Fibroblast of lung (primary cell): ENCODE measurements around the gene FBXL13. TPM values are rescaled to one million over a fixed set of nuclear protein-coding genes. Genes with fewer than 3 reads are reported as not detected.

Source experiments
- DNase-seq, 2 donors: peaks; one replicate each; pipeline versions ENCODE4 v3.0.0 to v3.0.0-alpha.2; 2010; ENCODE audit warnings: low read depth in 2 of 2
- H2AFZ ChIP-seq: 2 replicates; pipeline ENCODE4 v1.5.1; 2012; ENCODE audit warnings: low read length, control low read depth, inconsistent platforms
- H3K27ac ChIP-seq: 2 replicates; pipeline ENCODE4 v1.5.1; 2011; ENCODE audit warnings: low read length, control low read depth; ENCODE audit not compliant: insufficient read depth
- H3K27me3 ChIP-seq: 2 replicates; pipeline ENCODE4 v1.5.1; 2011; ENCODE audit warnings: mild to moderate bottlenecking, low read length; ENCODE audit not compliant: control insufficient read depth, insufficient read depth
- H3K36me3 ChIP-seq: 2 replicates; pipeline ENCODE4 v1.5.1; 2011; ENCODE audit warnings: low read length; ENCODE audit not compliant: control insufficient read depth, insufficient read depth
- H3K4me1 ChIP-seq: 2 replicates; pipeline ENCODE4 v1.5.1; 2011; ENCODE audit warnings: low read length; ENCODE audit not compliant: control insufficient read depth, insufficient read depth; ENCODE audit errors: extremely low read depth
- H3K4me2 ChIP-seq: 2 replicates; pipeline ENCODE4 v1.5.1; 2011; ENCODE audit warnings: low read length, control low read depth; ENCODE audit not compliant: insufficient read depth; ENCODE audit errors: extremely low read depth
- H3K4me3 ChIP-seq, 4 experiments: fragments of 200-600 bp in 1 of 4; sonication (generic) in 1 of 4; replicated peaks in 1 of 4; 2 replicates each; pipeline ENCODE4 v1.5.1; 2011 to 2016; ENCODE audit warnings: low read length in 4 of 4, low read depth in 3 of 4, mild to moderate bottlenecking in 3 of 4, control low read depth in 2 of 4, inconsistent platforms in 1 of 4, mixed read lengths in 1 of 4; ENCODE audit not compliant: insufficient read depth in 1 of 4; ENCODE audit errors: control extremely low read depth in 1 of 4
- H3K79me2 ChIP-seq: 2 replicates; pipeline ENCODE4 v1.5.1; 2012; ENCODE audit warnings: mild to moderate bottlenecking, low read length, inconsistent platforms; ENCODE audit not compliant: control insufficient read depth, insufficient read depth
- H3K9ac ChIP-seq: 2 replicates; pipeline ENCODE4 v1.5.1; 2011; ENCODE audit warnings: mild to moderate bottlenecking, low read length, control low read depth; ENCODE audit not compliant: insufficient read depth
- H3K9me3 ChIP-seq: 2 replicates; pipeline ENCODE4 v1.5.1; 2012; ENCODE audit warnings: low read depth, low read length; ENCODE audit not compliant: control insufficient read depth, insufficient read depth
- H4K20me1 ChIP-seq: 2 replicates; pipeline ENCODE4 v1.5.1; 2011; ENCODE audit warnings: low read length; ENCODE audit not compliant: control insufficient read depth, insufficient read depth; ENCODE audit errors: extremely low read depth
- CTCF ChIP-seq, 2 donors: IDR thresholded peaks in 1 of 2; conservative IDR thresholded peaks in 1 of 2; 1 replicate in 1 of 2; 2 replicates in 1 of 2; pipeline ENCODE4 v1.5.1; 2011 to 2012; ENCODE audit warnings: low read length in 2 of 2, control low read depth in 1 of 2, inconsistent platforms in 1 of 2, low read depth in 1 of 2, mild to moderate bottlenecking in 1 of 2
- EZH2 ChIP-seq: IDR thresholded peaks from 2 replicates; pipeline ENCODE4 v1.5.1; 2012; ENCODE audit warnings: low read length, control low read depth, mild to moderate bottlenecking; ENCODE audit errors: missing control alignments
- polyA plus RNA-seq, 2 donors: library from polyadenylated mRNA; depleted of rRNA in 1 of 2; stranded (reverse) in 1 of 2; unstranded in 1 of 2; fragments of >200 nt; gene quantifications; 2 replicates each; pipeline ENCODE4 v1.2.1, GENCODE V29; 2011 to 2012; ENCODE audit warnings: missing spikeins in 1 of 2
- total RNA-seq: library from RNA; depleted of rRNA; stranded (reverse); fragments of >200 nt; gene quantifications from 2 replicates; pipeline ENCODE4 v1.2.1, GENCODE V29; 2014

FBXL13 gene
- total and polyA plus RNA-seq, 2 donors (not counting 1 experiment from before 2014, with no cell fraction given), result 0.41 to 0.66 TPM

DNA sequence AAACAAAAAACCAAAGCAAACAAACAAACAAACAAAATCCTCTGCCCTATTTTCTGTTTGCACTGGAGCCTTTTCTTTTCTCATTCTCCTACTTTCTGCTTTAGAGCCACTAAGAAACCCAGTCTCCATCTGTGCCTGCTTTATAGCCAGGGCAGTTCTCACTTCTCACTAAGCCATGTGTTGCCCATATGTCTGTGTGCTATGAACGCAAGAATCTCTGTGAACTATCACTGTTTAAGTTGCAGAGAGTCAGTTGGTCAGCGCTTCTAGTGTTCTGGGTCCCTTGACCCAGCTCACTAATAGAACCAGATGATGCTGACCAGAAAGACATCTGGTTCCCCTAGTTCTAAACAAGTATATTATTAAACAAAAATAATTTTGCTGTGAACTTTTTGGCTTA is 244.4 kb downstream of the FBXL13 start:
- Histone ChIP-seq H3K9ac (no peak overlapping the region), H3K36me3 (no peaks in the 10 kb centered on the region), H3K4me1 (peaks cover 2% of the 10 kb centered on the region), H3K27ac (no peak overlapping the region), H2AFZ (no peak overlapping the region), H4K20me1 (no peaks in the 10 kb centered on the region), H3K79me2 (no peaks in the 10 kb centered on the region), H3K27me3 (no peaks in the 10 kb centered on the region), H3K4me3 (no peak overlapping the region), H3K4me2 (no peak overlapping the region), H3K9me3 (no peaks in the 10 kb centered on the region)
- TF ChIP-seq CTCF (conservative IDR thresholded peaks at IDR 0.05 in 1 of 2, IDR thresholded peaks at IDR 0.05 in 1 of 2; ENCODE audit: low read depth in 1 of 2, low read length in 2 of 2) (no peak), EZH2 (no peak)
- peak; percentile 39 to 62 for DNase-seq

DNA sequence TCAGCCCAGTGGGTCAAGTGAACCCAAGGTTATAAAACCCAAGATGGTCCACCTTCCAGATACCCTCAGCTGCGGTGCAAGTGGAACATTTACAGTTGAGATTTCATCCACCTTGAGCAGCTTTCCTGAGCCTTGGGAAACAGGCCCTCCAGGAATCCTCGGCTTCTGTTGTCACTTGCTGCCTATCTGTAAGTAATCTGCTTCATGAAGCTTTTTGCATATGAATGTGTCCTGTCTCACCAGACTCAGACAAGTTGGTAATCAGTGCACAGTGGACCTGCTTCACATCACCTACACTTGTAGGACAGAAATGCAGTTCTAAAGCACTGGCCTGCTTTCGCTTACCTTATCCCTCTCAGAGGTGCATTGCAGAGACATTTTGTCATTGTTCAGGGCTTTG is 245.5 kb downstream of the FBXL13 start:
- Histone ChIP-seq H3K4me1 (no peaks in the 10 kb centered on the region), H2AFZ (no peak overlapping the region), H3K27me3 (no peaks in the 10 kb centered on the region), H3K27ac (no peak overlapping the region), H3K4me2 (no peak overlapping the region), H3K79me2 (no peaks in the 10 kb centered on the region), H3K9me3 (no peaks in the 10 kb centered on the region), H3K4me3 (no peak overlapping the region), H3K36me3 (no peaks in the 10 kb centered on the region), H4K20me1 (no peaks in the 10 kb centered on the region), H3K9ac (no peak overlapping the region)
- no peak for TF ChIP-seq EZH2
- no peak for TF ChIP-seq CTCF (conservative IDR thresholded peaks at IDR 0.05 in 1 of 2, IDR thresholded peaks at IDR 0.05 in 1 of 2; ENCODE audit: low read depth in 1 of 2, low read length in 2 of 2)
- DNase-seq, result no peak

DNA sequence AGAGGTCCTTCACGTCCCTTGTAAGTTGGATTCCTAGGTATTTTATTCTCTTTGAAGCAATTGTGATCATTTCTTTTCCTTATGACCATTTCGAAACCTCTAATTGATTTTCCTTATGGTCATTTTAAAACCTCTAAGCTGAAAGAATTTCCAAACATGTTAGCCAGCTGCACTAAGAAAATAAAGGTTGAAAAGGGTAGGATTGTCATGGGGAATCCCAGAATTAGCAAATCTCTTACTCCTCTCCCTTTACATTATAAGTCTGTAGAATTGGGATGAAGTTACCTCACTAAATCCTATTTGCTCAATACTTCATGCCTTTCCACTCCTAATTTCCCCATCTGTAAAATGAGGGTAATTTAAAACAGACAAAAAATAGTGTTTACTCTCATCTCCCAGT is 246.3 kb downstream of the FBXL13 start:
- TF ChIP-seq EZH2 (no peak), CTCF (conservative IDR thresholded peaks at IDR 0.05 in 1 of 2, IDR thresholded peaks at IDR 0.05 in 1 of 2; ENCODE audit: low read depth in 1 of 2, low read length in 2 of 2) (no peak)
- Histone ChIP-seq H3K27ac (no peak overlapping the region), H4K20me1 (no peaks in the 10 kb centered on the region), H3K36me3 (no peaks in the 10 kb centered on the region), H3K4me3 (no peak overlapping the region), H2AFZ (no peak overlapping the region), H3K79me2 (no peaks in the 10 kb centered on the region), H3K27me3 (no peaks in the 10 kb centered on the region), H3K4me2 (no peak overlapping the region), H3K4me1 (no peaks in the 10 kb centered on the region), H3K9ac (no peak overlapping the region), H3K9me3 (no peaks in the 10 kb centered on the region)
- no peak for DNase-seq
